Activated naive CD4-positive, alpha-beta T cell (primary cell): Measurements from ENCODE around the gene SLC16A3.

Source experiments
- DNase-seq, 4 experiments: peaks; one replicate each; lab custom pipeline; 2025; lab: John Stamatoyannopoulos, UW

Gene SLC16A3

DNA sequence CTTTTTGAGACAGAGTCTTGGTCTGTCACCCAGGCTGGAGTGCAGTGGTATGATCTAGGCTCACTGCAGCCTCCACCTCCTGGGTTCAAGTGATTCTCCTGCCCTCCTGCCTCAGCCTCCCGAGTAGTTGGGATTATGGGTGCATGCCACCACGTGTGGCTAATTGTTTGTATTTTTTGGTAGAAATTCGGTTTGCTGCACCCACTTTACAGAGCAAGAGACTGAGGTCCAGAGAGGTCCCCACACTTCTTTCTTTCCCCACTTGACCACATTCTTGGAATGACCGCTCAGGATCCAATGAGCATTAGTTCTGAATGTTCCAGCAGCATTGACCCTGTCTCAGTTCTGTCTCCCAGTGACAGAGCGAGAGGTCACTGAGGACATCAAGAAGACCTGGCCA is 5.3 kb upstream of the SLC16A3 start:
- no peak for DNase-seq

DNA sequence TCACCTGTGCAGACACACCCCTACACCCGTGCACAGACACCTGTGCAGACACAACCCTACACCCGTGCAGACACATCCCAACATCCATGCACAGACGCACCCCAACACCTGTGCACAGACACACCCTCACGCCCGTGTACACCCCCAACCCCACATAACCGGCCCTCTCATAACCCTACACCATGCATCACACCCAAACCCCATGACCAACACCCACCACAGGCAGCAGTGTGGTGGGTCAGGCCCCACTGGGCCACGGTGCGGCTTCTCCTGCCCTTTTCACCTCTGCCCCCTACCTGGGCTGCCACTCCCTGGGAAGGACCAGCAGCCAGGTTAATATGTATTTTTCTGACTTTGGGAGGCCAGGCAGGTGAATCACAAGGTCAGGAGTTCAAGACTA is 4.2 kb upstream of the SLC16A3 start:
- DNase-seq = no peak

GRCh38 chr17:82225368-82226029 is 3.3 kb upstream of the SLC16A3 start:
- DNase-seq = no peak

GRCh38 chr17:82226146-82226808 is 2.6 kb upstream of the SLC16A3 start:
- no peak for DNase-seq

- no peak for DNase-seq
Observed at GRCh38 chr17:82226809-82227628, 1.8 kb upstream of the SLC16A3 start.

- DNase-seq = no peak
Observed at GRCh38 chr17:82227629-82228277, 1.1 kb upstream of the SLC16A3 start.

DNA sequence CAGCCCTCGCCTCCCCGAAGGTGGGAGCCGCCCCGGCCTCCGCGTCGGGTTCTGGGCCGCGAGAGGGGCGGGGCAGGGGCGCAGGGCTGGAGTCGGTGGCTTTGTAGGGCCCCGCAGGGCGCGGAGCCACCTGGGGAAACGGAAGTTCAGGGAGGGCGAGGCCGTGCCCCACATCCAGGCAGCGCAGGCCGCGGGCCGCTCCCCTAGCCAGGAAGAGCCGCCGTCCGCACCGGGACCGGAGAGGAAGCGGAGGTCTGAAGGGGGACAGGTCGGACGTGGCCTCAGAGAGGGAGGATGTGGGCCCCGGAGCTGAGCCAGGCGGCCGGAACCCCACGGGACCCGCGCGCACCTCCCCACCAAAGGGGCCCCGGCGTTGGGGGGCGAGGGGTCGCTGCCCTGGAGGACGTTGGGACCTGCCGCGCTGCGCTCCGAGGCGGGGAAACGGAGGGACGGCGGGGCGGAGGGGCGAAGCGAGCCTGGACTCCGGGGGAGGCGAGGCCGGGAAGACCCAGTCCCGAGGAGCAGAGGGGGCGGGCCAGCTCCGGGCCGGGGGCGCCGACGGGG is 482 bp upstream of the SLC16A3 start:
- peak in 1 of 4 experiments; percentile 35 for DNase-seq

GRCh38 chr17:82229698-82230608 is 1.1 kb downstream of the SLC16A3 start:
- DNase-seq = no peak

GRCh38 chr17:82230609-82231311 is 1.9 kb downstream of the SLC16A3 start:
- peak in 1 of 4 experiments; percentile 43 for DNase-seq

GRCh38 chr17:82231312-82231561 is 2.4 kb downstream of the SLC16A3 start:
- DNase-seq = no peak

DNA sequence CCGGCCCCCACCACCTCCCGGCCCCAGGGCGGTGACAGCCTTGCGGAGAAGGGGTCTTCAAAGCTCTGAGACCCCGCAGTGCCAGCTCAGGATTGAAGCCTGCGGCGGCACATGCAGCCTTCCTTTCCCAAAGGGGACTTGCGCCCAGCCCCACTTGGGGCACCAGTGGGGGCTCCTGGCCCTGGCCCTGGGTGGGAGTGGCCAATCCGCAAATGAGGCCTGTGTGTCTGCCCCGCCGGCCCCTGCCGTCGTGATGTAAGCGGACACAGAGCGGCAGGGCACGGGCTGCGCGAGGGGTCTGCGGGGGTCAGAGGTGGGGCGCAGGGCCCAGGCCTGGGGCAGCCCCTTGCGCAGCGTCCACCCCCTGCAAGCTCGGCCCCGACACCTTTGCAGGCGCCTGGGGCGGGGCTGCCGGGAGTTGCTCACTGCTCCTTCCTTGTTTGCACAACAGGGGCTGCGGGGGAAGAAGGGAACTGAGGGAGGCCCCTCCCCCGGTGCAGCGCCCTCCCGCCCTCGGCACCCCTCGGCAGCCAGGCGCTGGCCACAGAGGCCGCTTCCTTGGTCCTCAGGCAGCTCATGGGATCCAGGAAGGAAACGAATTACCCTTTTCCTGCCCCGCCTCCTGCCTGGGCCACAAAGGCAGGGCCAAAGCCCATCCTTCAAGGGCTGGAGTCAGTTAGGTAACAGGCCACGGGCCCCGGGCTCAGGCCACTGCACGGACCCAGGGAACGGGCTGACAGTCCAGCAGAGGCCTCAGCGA is 2.9 kb downstream of the SLC16A3 start:
- peak in 1 of 4 experiments; percentile 23 for DNase-seq

GRCh38 chr17:82232322-82232820 is 3.5 kb downstream of the SLC16A3 start:
- no peak for DNase-seq

DNA sequence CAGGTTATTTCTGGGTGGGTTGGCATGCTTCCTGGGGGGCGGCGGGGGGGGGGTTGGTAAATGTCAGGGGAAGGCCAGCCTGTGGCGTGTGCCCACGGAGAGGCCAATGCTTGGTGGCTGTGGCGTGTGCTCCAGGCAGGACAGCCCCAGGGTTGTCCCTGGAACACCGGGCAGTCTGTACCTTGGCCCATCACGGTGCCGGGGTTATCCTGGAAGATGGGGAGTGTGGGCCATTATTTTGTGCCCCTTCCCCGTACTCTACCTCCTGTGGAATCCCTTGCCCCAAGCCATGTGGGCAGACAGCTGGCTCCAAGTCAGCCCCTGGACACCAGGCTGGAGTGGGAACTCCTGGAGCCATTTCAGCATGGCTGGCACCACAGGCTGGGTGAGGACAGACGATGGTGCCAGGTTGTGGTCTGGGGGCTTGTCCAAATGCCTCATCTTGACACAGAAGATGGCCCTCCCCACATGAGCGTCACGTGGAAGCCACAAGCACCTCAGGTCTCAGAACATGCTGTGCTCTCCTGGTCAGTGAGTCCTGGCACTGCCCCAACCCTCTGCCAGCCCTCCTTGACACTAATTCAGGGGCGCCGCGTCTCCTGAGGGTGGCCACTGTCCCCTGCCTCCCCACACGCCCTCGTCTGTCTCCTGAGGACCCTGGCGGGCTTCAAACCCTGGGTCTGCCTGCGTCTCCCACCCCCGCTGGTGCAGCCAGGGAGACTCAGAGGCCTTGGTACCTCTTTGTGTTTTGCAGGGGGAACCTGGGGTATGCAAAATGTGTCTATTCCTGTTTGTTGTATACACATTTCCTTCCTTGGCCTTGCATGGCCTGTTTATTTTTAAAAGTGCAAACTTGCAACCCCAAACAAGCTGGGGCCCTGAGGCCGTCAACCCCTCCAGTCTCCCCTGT is 4.3 kb downstream of the SLC16A3 start:
- no peak for DNase-seq

DNA sequence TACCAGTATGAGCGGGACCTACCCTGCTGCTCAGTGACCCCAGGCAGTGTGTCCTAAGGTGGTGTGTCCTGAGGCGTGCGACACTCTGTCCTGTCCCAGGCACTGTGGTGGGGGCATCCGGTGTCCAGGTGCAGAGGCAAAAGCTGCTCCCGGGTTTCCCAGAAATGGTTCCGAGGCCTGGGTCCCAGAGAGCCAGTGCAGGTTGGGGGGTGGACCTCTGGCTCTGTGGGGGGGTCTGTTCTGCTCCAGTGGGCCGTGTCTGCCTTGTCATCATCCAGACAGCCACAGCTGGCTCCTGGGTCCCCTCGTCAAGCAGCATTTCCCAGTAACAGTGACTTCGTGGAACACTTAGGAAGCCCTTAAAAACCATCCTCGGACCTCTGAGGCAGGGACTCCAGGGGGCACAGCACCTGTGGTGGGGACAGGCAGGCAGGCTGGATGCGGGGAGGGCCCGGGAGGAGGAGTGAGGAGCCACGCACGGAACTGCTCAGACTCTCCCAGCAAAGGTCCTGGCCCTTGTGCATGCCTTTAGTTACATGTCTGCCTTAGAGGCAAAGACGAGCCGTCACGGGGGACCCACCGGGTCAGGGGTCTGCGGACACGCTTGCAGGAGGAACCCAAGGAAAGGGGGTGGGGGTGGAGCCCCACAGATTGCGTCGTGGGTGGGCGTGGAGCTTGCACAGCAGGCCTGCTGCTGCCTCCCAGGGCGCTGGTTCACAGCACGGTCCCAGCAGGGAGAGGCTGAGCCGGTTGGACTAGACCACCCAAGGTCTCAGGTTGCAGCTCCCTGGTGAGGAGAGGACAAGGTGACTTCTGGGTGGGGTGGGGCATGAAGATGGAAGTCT is 5.6 kb downstream of the SLC16A3 start:
- DNase-seq = no peak

DNA sequence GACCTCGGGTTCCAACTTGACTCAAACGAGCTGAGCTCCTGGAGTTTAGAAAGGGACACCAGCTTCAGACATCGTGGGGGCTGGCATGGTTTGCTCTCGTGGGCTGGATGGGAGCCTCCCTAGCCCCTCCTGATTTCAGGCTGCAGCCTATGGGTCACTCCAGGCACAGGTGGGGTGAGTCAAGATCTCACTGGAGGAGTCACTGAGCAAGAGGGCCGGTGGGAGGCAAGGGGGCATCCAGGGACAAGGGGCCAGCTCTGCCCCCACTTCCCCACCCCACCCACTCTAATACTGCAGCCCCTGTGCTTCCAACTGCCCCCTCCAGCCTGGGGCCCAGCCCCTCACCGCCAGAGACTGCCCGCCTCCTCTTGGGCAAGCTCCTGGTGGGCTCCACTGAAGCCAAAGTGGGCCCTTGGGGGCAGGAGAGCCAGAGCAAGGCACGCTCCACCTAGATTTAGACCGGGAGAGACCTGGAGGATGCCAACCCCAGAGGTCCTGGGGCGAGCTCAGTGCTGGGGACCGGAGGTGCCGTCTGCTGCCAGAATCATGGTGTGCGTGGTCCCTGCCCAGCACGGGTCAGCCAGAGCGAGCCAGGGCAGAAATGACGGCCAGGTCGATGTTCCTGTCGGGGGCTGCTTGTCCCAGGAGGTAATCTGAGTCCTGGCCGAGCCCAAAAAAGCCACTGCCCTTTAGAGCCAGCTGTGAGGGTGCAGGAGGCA is 6.4 kb downstream of the SLC16A3 start:
- DNase-seq = no peak

- no peak for DNase-seq
Observed at GRCh38 chr17:82235775-82236141, 6.9 kb downstream of the SLC16A3 start.
